ENCODE data around the gene TMED5.
A peak's percentile ranks its signal among the peaks of the same experiment; 100 is the strongest.

TMED5 gene

DNA sequence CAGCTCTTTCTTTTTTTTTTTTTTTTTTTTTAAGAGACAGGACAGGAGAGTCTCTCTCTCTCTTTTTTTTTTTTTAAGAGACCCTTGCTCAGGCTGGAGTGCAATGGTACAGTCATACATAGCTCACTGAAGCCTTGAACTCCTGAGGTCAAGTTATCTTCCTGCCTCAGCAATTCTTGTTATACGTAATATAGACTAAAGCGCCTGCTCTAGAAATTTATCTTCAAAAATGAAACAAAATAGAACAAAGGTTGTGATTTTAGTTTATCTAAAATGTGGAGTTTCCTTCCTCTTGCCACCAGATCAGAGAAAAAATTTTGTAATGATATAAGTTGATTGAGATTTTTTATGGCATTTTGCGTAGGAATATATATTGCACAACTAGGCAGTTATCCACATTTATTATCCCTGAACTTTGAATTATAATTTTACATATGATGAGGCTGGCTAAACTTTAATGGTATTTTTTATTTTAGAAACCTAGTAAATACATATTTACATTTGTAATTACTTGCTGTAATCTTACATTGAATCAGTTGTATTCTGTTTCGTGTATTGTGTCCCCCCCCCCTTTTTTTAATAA, 56.9 kb downstream of the TMED5 start:
- DNase-seq (ENCODE audit: low read depth), result peak; percentile 38

DNA sequence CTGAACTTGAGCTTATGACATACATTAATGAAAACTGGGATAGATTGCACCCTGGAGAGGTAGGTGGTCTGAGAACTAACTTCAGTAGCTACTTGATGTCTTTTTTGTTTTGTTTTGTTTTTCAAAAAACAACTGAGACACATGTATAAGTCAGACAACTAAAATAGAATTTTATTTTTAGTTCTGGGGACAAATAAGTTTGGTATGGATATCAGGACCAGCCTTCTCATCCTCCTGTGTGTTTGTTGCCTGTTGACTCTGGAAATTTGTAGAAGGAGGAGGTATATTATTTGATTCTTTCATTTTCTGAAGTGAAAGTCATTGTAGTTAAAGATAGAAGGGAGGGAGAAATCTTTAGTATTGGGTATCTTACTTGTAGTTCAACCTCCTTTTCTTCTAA, 59.6 kb downstream of the TMED5 start:
- no peak for DNase-seq (ENCODE audit: low read depth)

- DNase-seq (ENCODE audit: low read depth), result peak; percentile 39
Measured at GRCh38 chr1:93114391-93114790, 65.8 kb downstream of the TMED5 start.

GRCh38 chr1:93113127-93113526, 67.1 kb downstream of the TMED5 start:
- DNase-seq (ENCODE audit: low read depth), result peak; percentile 7

DNA sequence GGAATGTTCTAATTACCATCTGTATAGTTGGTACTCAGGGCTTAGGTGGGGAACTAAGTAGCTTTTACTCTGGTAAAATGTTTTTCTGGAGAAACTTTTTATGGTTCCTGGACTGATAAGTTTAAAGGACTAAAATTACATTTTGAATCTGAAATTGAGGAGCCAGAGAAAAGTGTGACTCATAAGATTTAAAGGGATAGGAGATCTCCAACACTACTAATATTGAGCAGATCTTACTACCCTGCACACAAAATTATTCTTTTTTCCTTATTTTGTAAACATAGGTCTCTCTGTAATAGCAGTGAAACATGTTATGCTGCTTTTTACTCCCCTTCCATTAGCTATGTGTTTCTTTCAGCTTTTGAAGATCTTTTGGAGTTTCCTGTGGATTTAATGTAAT, 68.7 kb downstream of the TMED5 start:
- DNase-seq (ENCODE audit: low read depth), result no peak

DNA sequence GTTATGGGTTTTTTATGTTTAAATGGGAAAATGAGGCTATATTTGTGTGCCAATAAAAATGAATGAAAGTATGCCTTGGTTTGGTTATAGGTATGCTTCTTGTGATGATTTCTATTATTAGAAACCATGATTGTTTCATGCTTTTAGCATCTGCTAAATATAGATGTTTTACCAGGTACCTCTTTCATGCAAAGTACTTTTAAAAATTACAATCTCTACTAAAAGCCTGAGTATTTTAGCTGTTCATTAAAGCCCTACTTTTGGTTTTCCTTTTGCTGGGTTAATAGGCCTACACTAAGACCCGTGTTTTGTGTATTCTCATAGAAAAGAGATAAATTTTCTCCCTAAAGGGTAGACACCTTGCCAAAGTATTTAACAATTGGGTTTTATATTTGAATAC, 69.1 kb downstream of the TMED5 start:
- no peak for DNase-seq (ENCODE audit: low read depth)

- no peak for DNase-seq (ENCODE audit: low read depth)
Measured at GRCh38 chr1:93109578-93109977, 70.6 kb downstream of the TMED5 start.

DNA sequence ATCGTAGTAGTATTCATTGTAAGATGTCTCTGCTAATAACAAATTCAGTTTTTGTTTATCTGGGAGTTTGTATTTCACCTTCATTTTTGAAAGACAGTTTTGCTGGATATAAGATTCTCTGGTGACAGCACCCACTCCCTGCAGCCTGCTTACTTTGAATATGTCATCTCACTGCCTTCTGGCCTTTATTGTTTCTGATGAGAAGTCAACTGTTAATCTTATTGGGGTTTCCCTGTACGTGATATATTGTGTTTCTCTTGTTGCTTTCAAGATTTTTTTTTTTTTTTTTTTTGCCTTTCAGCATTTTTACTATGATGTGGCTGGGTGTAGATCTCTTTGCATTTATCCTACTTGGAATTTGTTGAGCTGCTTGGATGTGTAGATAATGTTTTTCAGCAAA, 71.9 kb downstream of the TMED5 start:
- no peak for DNase-seq (ENCODE audit: low read depth)

DNA sequence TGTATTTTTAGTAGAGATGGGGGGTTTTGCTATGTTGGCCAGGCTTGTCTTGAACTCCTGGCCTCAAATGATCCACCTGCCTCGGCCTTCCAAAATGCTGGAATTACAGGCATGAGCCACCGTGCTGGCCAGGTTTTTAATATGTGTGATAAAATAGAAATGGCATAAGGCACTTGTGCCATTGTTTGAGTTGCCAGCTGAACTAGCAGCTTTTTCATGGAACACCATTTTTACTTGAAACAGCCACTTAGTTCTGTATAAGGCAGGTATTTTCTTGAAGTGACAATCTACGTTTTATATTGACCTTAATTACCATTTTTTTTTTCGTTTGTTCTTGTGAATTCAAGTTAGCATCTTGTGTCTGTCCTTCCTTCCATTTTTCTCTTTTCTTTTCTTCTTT, 72.8 kb downstream of the TMED5 start:
- DNase-seq (ENCODE audit: low read depth), result no peak

DNA sequence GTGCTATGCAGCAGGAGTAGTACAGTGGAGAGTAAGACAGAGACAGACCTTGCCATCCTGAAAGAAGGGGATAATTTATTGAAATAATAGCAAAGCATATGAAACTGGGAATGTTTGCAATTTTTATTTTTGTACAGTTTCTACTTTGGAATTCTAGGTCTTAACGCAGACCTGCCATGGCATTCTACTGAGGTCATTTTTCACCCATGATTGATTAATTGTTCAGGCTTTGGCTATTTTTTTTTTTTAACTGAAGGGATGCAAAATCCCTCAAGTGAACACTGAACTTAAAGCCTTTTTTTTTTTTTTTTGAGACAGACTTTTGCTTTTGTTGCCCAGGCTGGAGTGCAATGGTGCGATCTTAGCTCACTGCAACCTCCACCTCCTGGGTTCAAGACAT, 74.0 kb downstream of the TMED5 start:
- DNase-seq (ENCODE audit: low read depth), result no peak

GRCh38 chr1:93102142-93102541, 78.1 kb downstream of the TMED5 start:
- DNase-seq (ENCODE audit: low read depth), result no peak
